Type B pancreatic cell (in vitro differentiated cells): Measurements from ENCODE around the gene CDX1. TPM values are rescaled to one million over a fixed set of nuclear protein-coding genes. Genes with fewer than 3 reads are reported as not detected.

Source experiments
- DNase-seq: peaks from one replicate; pipeline ENCODE4 v3.0.0; 2021; ENCODE audit warnings: mixed read lengths; ENCODE audit not compliant: unreplicated experiment; ENCODE audit errors: extremely low spot score
- H3K27ac Mint-ChIP-seq: 2 replicates; pipeline ENCODE4 v1.8.0; 2021; ENCODE audit warnings: mild to moderate bottlenecking, mixed read lengths
- H3K27me3 Mint-ChIP-seq: 2 replicates; pipeline ENCODE4 v1.8.0; 2021; ENCODE audit warnings: mixed read lengths
- H3K36me3 Mint-ChIP-seq: 2 replicates; pipeline ENCODE4 v1.8.0; 2021; ENCODE audit warnings: mixed read lengths
- H3K4me1 Mint-ChIP-seq: one replicate; pipeline ENCODE4 v1.8.0; 2021; ENCODE audit warnings: mixed read lengths; ENCODE audit not compliant: unreplicated experiment
- H3K4me3 Mint-ChIP-seq: 2 replicates; pipeline ENCODE4 v1.8.0; 2021; ENCODE audit warnings: mild to moderate bottlenecking, mixed read lengths
- H3K9me3 Mint-ChIP-seq: 2 replicates; pipeline ENCODE4 v1.8.0; 2021; ENCODE audit warnings: mixed read lengths
- CTCF ChIP-seq: fragments of 200-600 bp; sonication (generic); conservative IDR thresholded peaks from 2 replicates; pipeline ENCODE4 v1.5.0; 2021; ENCODE audit warnings: antibody characterized with exemption, mild to moderate bottlenecking
- total RNA-seq: library from RNA; stranded (reverse); gene quantifications from 2 replicates; pipeline ENCODE4 v1.2.1, GENCODE V29; 2021; ENCODE audit warnings: low replicate concordance

Gene CDX1
- total RNA-seq, 1 donor from 2014 or later = 5.0 TPM

- Mint-ChIP-seq H3K27me3 (peaks cover 30% of the 10 kb centered on the region), H3K27ac (peak overlapping the region; percentile 39), H3K36me3 (no peaks in the 10 kb centered on the region), H3K4me1 (peaks cover 61% of the 10 kb centered on the region), H3K9me3 (no peaks in the 10 kb centered on the region), H3K4me3 (peak overlapping the region; percentile 36)
- TF ChIP-seq CTCF = no peak
- no peak for DNase-seq
These were observed 4.5 kb upstream of the CDX1 start for GRCh38 chr5:150162142-150162513.

- TF ChIP-seq CTCF = no peak
- no peak for DNase-seq
- H3K36me3 Mint-ChIP-seq = no peaks in the 10 kb centered on the region
- H3K9me3 Mint-ChIP-seq = no peaks in the 10 kb centered on the region
- H3K4me1 Mint-ChIP-seq = peaks cover 57% of the 10 kb centered on the region
- H3K27ac Mint-ChIP-seq = no peak overlapping the region
- H3K27me3 Mint-ChIP-seq = peaks cover 33% of the 10 kb centered on the region
- no peak overlapping the region for H3K4me3 Mint-ChIP-seq
These were observed 3.5 kb upstream of the CDX1 start for GRCh38 chr5:150163035-150163434.

- no peak for TF ChIP-seq CTCF
- Mint-ChIP-seq H3K36me3 (no peaks in the 10 kb centered on the region), H3K4me1 (peaks cover 62% of the 10 kb centered on the region), H3K27ac (peak overlapping the region; percentile 71), H3K27me3 (peaks cover 39% of the 10 kb centered on the region), H3K4me3 (peak overlapping the region; percentile 38), H3K9me3 (no peaks in the 10 kb centered on the region)
- no peak for DNase-seq
These were observed 3.0 kb upstream of the CDX1 start for GRCh38 chr5:150163547-150164059.

GRCh38 chr5:150164211-150164980 is 2.2 kb upstream of the CDX1 start:
- Mint-ChIP-seq H3K27ac (peak overlapping the region; percentile 13), H3K9me3 (no peaks in the 10 kb centered on the region), H3K27me3 (peaks cover 45% of the 10 kb centered on the region), H3K4me1 (peaks cover 64% of the 10 kb centered on the region), H3K4me3 (peak overlapping the region; percentile 15), H3K36me3 (no peaks in the 10 kb centered on the region)
- DNase-seq = no peak
- TF ChIP-seq CTCF = no peak

- no peak overlapping the region for H3K27ac Mint-ChIP-seq
- H3K4me1 Mint-ChIP-seq = peaks cover 54% of the 10 kb centered on the region
- no peaks in the 10 kb centered on the region for H3K9me3 Mint-ChIP-seq
- peak overlapping the region; percentile 45 for H3K4me3 Mint-ChIP-seq
- H3K36me3 Mint-ChIP-seq = no peaks in the 10 kb centered on the region
- TF ChIP-seq CTCF = no peak
- H3K27me3 Mint-ChIP-seq = peaks cover 59% of the 10 kb centered on the region
- no peak for DNase-seq
These were observed 435 bp upstream of the CDX1 start for GRCh38 chr5:150166037-150166649.
